ENCODE measurements around the gene ANKS3.

The ANKS3 gene

GRCh38 chr16:4696905-4697847 is 36.9 kb downstream of the ANKS3 start:
- Histone ChIP-seq H3K27me3 (ENCODE audit: control insufficient read depth in 2 of 2, insufficient read depth in 2 of 2, low read length in 2 of 2) (no peaks in the 10 kb centered on the region), H3K9me3 (ENCODE audit: control insufficient read depth in 2 of 2, low read length in 2 of 2) (no peaks in the 10 kb centered on the region), H3K36me3 (ENCODE audit: control insufficient read depth in 2 of 2, insufficient read depth in 2 of 2, low read length in 2 of 2) (peaks cover 35 to 46% of the 10 kb centered on the region in 2 donors), H3K27ac (ENCODE audit: low read depth in 2 of 2, low read length in 2 of 2) (no peak overlapping the region), H3K4me1 (ENCODE audit: control insufficient read depth in 2 of 2, insufficient read depth in 2 of 2, low read length in 2 of 2) (peaks cover 25 to 29% of the 10 kb centered on the region in 2 donors), H3K4me3 (ENCODE audit: low read length in 2 of 2) (no peak overlapping the region), H3K9ac (ENCODE audit: low read depth in 1 of 2, low read length in 2 of 2) (no peak overlapping the region)

- Histone ChIP-seq H3K9me3 (ENCODE audit: control insufficient read depth in 2 of 2, low read length in 2 of 2) (no peaks in the 10 kb centered on the region), H3K27me3 (ENCODE audit: control insufficient read depth in 2 of 2, insufficient read depth in 2 of 2, low read length in 2 of 2) (no peaks in the 10 kb centered on the region), H3K4me3 (ENCODE audit: low read length in 2 of 2) (no peak overlapping the region), H3K36me3 (ENCODE audit: control insufficient read depth in 2 of 2, insufficient read depth in 2 of 2, low read length in 2 of 2) (peaks cover 35 to 46% of the 10 kb centered on the region in 2 donors), H3K27ac (ENCODE audit: low read depth in 2 of 2, low read length in 2 of 2) (no peak overlapping the region), H3K4me1 (ENCODE audit: control insufficient read depth in 2 of 2, insufficient read depth in 2 of 2, low read length in 2 of 2) (peaks cover 19 to 22% of the 10 kb centered on the region in 2 donors), H3K9ac (ENCODE audit: low read depth in 1 of 2, low read length in 2 of 2) (no peak overlapping the region)
These were observed 37.7 kb downstream of the ANKS3 start for GRCh38 chr16:4696172-4696904.

- Histone ChIP-seq H3K4me3 (ENCODE audit: low read length in 2 of 2) (no peak overlapping the region), H3K9ac (ENCODE audit: low read depth in 1 of 2, low read length in 2 of 2) (no peak overlapping the region), H3K9me3 (ENCODE audit: control insufficient read depth in 2 of 2, low read length in 2 of 2) (no peaks in the 10 kb centered on the region), H3K4me1 (ENCODE audit: control insufficient read depth in 2 of 2, insufficient read depth in 2 of 2, low read length in 2 of 2) (peaks cover 16 to 19% of the 10 kb centered on the region in 2 donors), H3K27me3 (ENCODE audit: control insufficient read depth in 2 of 2, insufficient read depth in 2 of 2, low read length in 2 of 2) (no peaks in the 10 kb centered on the region), H3K36me3 (ENCODE audit: control insufficient read depth in 2 of 2, insufficient read depth in 2 of 2, low read length in 2 of 2) (peaks cover 34 to 43% of the 10 kb centered on the region in 2 donors), H3K27ac (ENCODE audit: low read depth in 2 of 2, low read length in 2 of 2) (no peak overlapping the region)
These were observed 38.4 kb downstream of the ANKS3 start for GRCh38 chr16:4695473-4696171.

GRCh38 chr16:4694642-4695451 is 39.2 kb downstream of the ANKS3 start:
- Histone ChIP-seq H3K27me3 (ENCODE audit: control insufficient read depth in 2 of 2, insufficient read depth in 2 of 2, low read length in 2 of 2) (no peaks in the 10 kb centered on the region), H3K4me1 (ENCODE audit: control insufficient read depth in 2 of 2, insufficient read depth in 2 of 2, low read length in 2 of 2) (peaks cover 16 to 19% of the 10 kb centered on the region in 2 donors), H3K4me3 (ENCODE audit: low read length in 2 of 2) (peak overlapping the region; percentile 60 to 96), H3K9ac (ENCODE audit: low read depth in 1 of 2, low read length in 2 of 2) (no peak overlapping the region), H3K9me3 (ENCODE audit: control insufficient read depth in 2 of 2, low read length in 2 of 2) (no peaks in the 10 kb centered on the region), H3K27ac (ENCODE audit: low read depth in 2 of 2, low read length in 2 of 2) (no peak overlapping the region), H3K36me3 (ENCODE audit: control insufficient read depth in 2 of 2, insufficient read depth in 2 of 2, low read length in 2 of 2) (peaks cover 29 to 36% of the 10 kb centered on the region in 2 donors)

GRCh38 chr16:4693956-4694641 is 40.0 kb downstream of the ANKS3 start:
- Histone ChIP-seq H3K36me3 (ENCODE audit: control insufficient read depth in 2 of 2, insufficient read depth in 2 of 2, low read length in 2 of 2) (peaks cover 25 to 31% of the 10 kb centered on the region in 2 donors), H3K27me3 (ENCODE audit: control insufficient read depth in 2 of 2, insufficient read depth in 2 of 2, low read length in 2 of 2) (no peaks in the 10 kb centered on the region), H3K9me3 (ENCODE audit: control insufficient read depth in 2 of 2, low read length in 2 of 2) (no peaks in the 10 kb centered on the region), H3K4me3 (ENCODE audit: low read length in 2 of 2) (peak overlapping the region; percentile 79 to 96), H3K4me1 (ENCODE audit: control insufficient read depth in 2 of 2, insufficient read depth in 2 of 2, low read length in 2 of 2) (peaks cover 16 to 19% of the 10 kb centered on the region in 2 donors), H3K9ac (ENCODE audit: low read depth in 1 of 2, low read length in 2 of 2) (peak overlapping the region; percentile 79 to 89), H3K27ac (ENCODE audit: low read depth in 2 of 2, low read length in 2 of 2) (peak overlapping the region; percentile 87 to 93)

- H3K9me3 ChIP-seq (ENCODE audit: control insufficient read depth in 2 of 2, low read length in 2 of 2): no peaks in the 10 kb centered on the region
- H3K4me1 ChIP-seq (ENCODE audit: control insufficient read depth in 2 of 2, insufficient read depth in 2 of 2, low read length in 2 of 2): peaks cover 16 to 19% of the 10 kb centered on the region in 2 donors
- peak within 1 kb of the TSS; percentile 79 to 89 for H3K9ac ChIP-seq (ENCODE audit: low read depth in 1 of 2, low read length in 2 of 2)
- H3K27me3 ChIP-seq (ENCODE audit: control insufficient read depth in 2 of 2, insufficient read depth in 2 of 2, low read length in 2 of 2): no peaks in the 10 kb centered on the region
- peaks cover 23 to 32% of the 10 kb centered on the region in 2 donors for H3K36me3 ChIP-seq (ENCODE audit: control insufficient read depth in 2 of 2, insufficient read depth in 2 of 2, low read length in 2 of 2)
- H3K27ac ChIP-seq (ENCODE audit: low read depth in 2 of 2, low read length in 2 of 2): peak within 1 kb of the TSS; percentile 87 to 93
- peak within 1 kb of the TSS; percentile 80 to 96 for H3K4me3 ChIP-seq (ENCODE audit: low read length in 2 of 2)
These were observed 40.6 kb downstream of the ANKS3 start, which contains the start of gene NUDT16L1 for GRCh38 chr16:4693296-4693955. NUDT16L1 (plus strand) TSS chr16:4693562; CDS start chr16:4693727, 165 bp downstream.

- Histone ChIP-seq H3K27ac (ENCODE audit: low read depth in 2 of 2, low read length in 2 of 2) (peak overlapping the region; percentile 74 to 93), H3K9me3 (ENCODE audit: control insufficient read depth in 2 of 2, low read length in 2 of 2) (no peaks in the 10 kb centered on the region), H3K4me1 (ENCODE audit: control insufficient read depth in 2 of 2, insufficient read depth in 2 of 2, low read length in 2 of 2) (peaks cover 16 to 19% of the 10 kb centered on the region in 2 donors), H3K27me3 (ENCODE audit: control insufficient read depth in 2 of 2, insufficient read depth in 2 of 2, low read length in 2 of 2) (no peaks in the 10 kb centered on the region), H3K4me3 (ENCODE audit: low read length in 2 of 2) (peak overlapping the region; percentile 80 to 96), H3K36me3 (ENCODE audit: control insufficient read depth in 2 of 2, insufficient read depth in 2 of 2, low read length in 2 of 2) (peaks cover 29 to 40% of the 10 kb centered on the region in 2 donors), H3K9ac (ENCODE audit: low read depth in 1 of 2, low read length in 2 of 2) (peak overlapping the region; percentile 76 to 83)
These were observed 41.4 kb downstream of the ANKS3 start for GRCh38 chr16:4692460-4693295.
